Activated T-cell treated with anti-CD3 and anti-CD28 coated beads, Interleukin-2, amount 50 U/mL, for 72 hours (primary cell): Measurements from ENCODE around the gene SYT17. TPM values are rescaled to one million over a fixed set of nuclear protein-coding genes. Genes with fewer than 3 reads are reported as not detected.

Source experiments
- ATAC-seq, 2 donors: fragments of 150-1000 bp; cut with Tn5 transposase; replicated peaks in 1 of 2; 2 replicates each; pipeline ENCODE4 v1.10.0; 2021; ENCODE audit warnings: moderate library complexity in 2 of 2, mild to moderate bottlenecking in 1 of 2
- DNase-seq, 2 donors: peaks; one replicate each; pipeline ENCODE4 v3.0.0; 2021 to 2022; ENCODE audit warnings: mixed read lengths in 1 of 2
- H3K27ac Mint-ChIP-seq: one replicate; pipeline ENCODE4 v1.8.0; 2022; ENCODE audit warnings: mild to moderate bottlenecking, moderate library complexity, mixed read lengths
- H3K27me3 Mint-ChIP-seq: one replicate; pipeline ENCODE4 v1.8.0; 2022; ENCODE audit warnings: low read depth, mixed read lengths
- H3K36me3 Mint-ChIP-seq, 2 donors: one replicate each; pipeline ENCODE4 v1.8.0; 2022; ENCODE audit warnings: mixed read lengths in 2 of 2, mild to moderate bottlenecking in 1 of 2; ENCODE audit not compliant: insufficient read depth in 2 of 2
- H3K4me1 Mint-ChIP-seq: one replicate; pipeline ENCODE4 v1.8.0; 2022; ENCODE audit warnings: low read depth, mixed read lengths
- H3K4me3 Mint-ChIP-seq, 2 donors: one replicate each; pipeline ENCODE4 v1.8.0; 2022; ENCODE audit warnings: mild to moderate bottlenecking in 2 of 2, mixed read lengths in 2 of 2, moderate library complexity in 2 of 2
- H3K9me3 Mint-ChIP-seq, 2 donors: one replicate each; pipeline ENCODE4 v1.8.0; 2022; ENCODE audit warnings: mixed read lengths in 2 of 2
- total RNA-seq, 2 donors: library from RNA; stranded (reverse); gene quantifications; one replicate each; pipeline ENCODE4 v1.2.3, GENCODE V29; 2022

SYT17 gene
- under 1 TPM; 0.36 to 0.39 TPM for total RNA-seq

GRCh38 chr16:19167710-19168370, at the start of gene SYT17:
Gene SYT17, plus strand, starts transcription at chr16:19168240. Its CDS starts 407 bp downstream, at chr16:19168647.
- Mint-ChIP-seq H3K27me3 (peaks cover 16% of the 10 kb centered on the region), H3K27ac (no peak within 1 kb of the TSS), H3K9me3 (peaks cover 4% of the 10 kb centered on the region in 2 donors), H3K36me3 (peaks cover 3 to 4% of the 10 kb centered on the region in 2 donors), H3K4me3 (peak within 1 kb of the TSS in 1 of 2 donors; percentile 43), H3K4me1 (no peaks in the 10 kb centered on the region)
- ATAC-seq (peak; percentile 93 to 95), DNase-seq (peak; percentile 60 to 74)

- H3K27me3 Mint-ChIP-seq: no peaks in the 10 kb centered on the region
- H3K36me3 Mint-ChIP-seq: no peaks in the 10 kb centered on the region
- no peaks in the 10 kb centered on the region for H3K9me3 Mint-ChIP-seq
- peak overlapping the region; percentile 81 for H3K27ac Mint-ChIP-seq
- H3K4me1 Mint-ChIP-seq: peaks cover 31% of the 10 kb centered on the region
- peak overlapping the region; percentile 80 to 85 for H3K4me3 Mint-ChIP-seq
- DNase-seq (peak; percentile 40 to 46), ATAC-seq (peak; percentile 52 to 57)
Measured at GRCh38 chr16:19118938-19119431, 49.1 kb upstream of the SYT17 start.

GRCh38 chr16:19119564-19119963, 48.5 kb upstream of the SYT17 start:
- Mint-ChIP-seq H3K36me3 (no peaks in the 10 kb centered on the region), H3K27ac (peak overlapping the region; percentile 81), H3K4me1 (peaks cover 31% of the 10 kb centered on the region), H3K9me3 (no peaks in the 10 kb centered on the region), H3K4me3 (peak overlapping the region; percentile 29 to 85), H3K27me3 (no peaks in the 10 kb centered on the region)
- ATAC-seq: peak; percentile 62 to 75
- peak in 1 of 2 donors; percentile 28 for DNase-seq

- ATAC-seq (no peak), DNase-seq (no peak)
- H3K4me1 Mint-ChIP-seq: peaks cover 39% of the 10 kb centered on the region
- peaks cover under 1% of the 10 kb centered on the region for H3K27me3 Mint-ChIP-seq
- peaks cover 0 to 2% of the 10 kb centered on the region in 2 donors for H3K9me3 Mint-ChIP-seq
- H3K4me3 Mint-ChIP-seq: no peak overlapping the region
- H3K27ac Mint-ChIP-seq: no peak overlapping the region
- H3K36me3 Mint-ChIP-seq: peaks cover 0 to 2% of the 10 kb centered on the region in 2 donors
Measured at GRCh38 chr16:19123535-19124178, 44.4 kb upstream of the SYT17 start.

GRCh38 chr16:19126300-19126699, 41.7 kb upstream of the SYT17 start:
- ATAC-seq (no peak), DNase-seq (no peak)
- Mint-ChIP-seq H3K27me3 (peaks cover 5% of the 10 kb centered on the region), H3K27ac (no peak overlapping the region), H3K4me3 (no peak overlapping the region), H3K4me1 (peaks cover 43% of the 10 kb centered on the region), H3K9me3 (peaks cover 0 to 2% of the 10 kb centered on the region in 2 donors), H3K36me3 (peaks cover 0 to 2% of the 10 kb centered on the region in 2 donors)

GRCh38 chr16:19127205-19127604, 40.8 kb upstream of the SYT17 start:
- peak; percentile 72 to 86 for ATAC-seq
- Mint-ChIP-seq H3K4me3 (peak overlapping the region; percentile 60 to 61), H3K9me3 (peaks cover 0 to 2% of the 10 kb centered on the region in 2 donors), H3K4me1 (peaks cover 47% of the 10 kb centered on the region), H3K36me3 (peaks cover 0 to 2% of the 10 kb centered on the region in 2 donors), H3K27me3 (peaks cover 5% of the 10 kb centered on the region), H3K27ac (peak overlapping the region; percentile 81)
- DNase-seq: peak in 1 of 2 donors; percentile 34

- Mint-ChIP-seq H3K36me3 (peaks cover 0 to 2% of the 10 kb centered on the region in 2 donors), H3K4me3 (peak overlapping the region; percentile 60 to 61), H3K27me3 (peaks cover 5% of the 10 kb centered on the region), H3K9me3 (peaks cover 0 to 2% of the 10 kb centered on the region in 2 donors), H3K27ac (peak overlapping the region; percentile 81), H3K4me1 (peaks cover 47% of the 10 kb centered on the region)
- ATAC-seq (peak; percentile 67 to 71), DNase-seq (peak in 1 of 2 donors; percentile 17)
Measured at GRCh38 chr16:19127674-19128131, 40.3 kb upstream of the SYT17 start.

- ATAC-seq (no peak), DNase-seq (no peak)
- H3K36me3 Mint-ChIP-seq: peaks cover 0 to 2% of the 10 kb centered on the region in 2 donors
- H3K27me3 Mint-ChIP-seq: peaks cover 5% of the 10 kb centered on the region
- H3K4me3 Mint-ChIP-seq: peak overlapping the region in 1 of 2 donors; percentile 39
- H3K9me3 Mint-ChIP-seq: peaks cover 0 to 2% of the 10 kb centered on the region in 2 donors
- H3K4me1 Mint-ChIP-seq: peaks cover 47% of the 10 kb centered on the region
- no peak overlapping the region for H3K27ac Mint-ChIP-seq
Measured at GRCh38 chr16:19128454-19129200, 39.4 kb upstream of the SYT17 start.

GRCh38 chr16:19130385-19130784, 37.7 kb upstream of the SYT17 start:
- ATAC-seq (no peak), DNase-seq (no peak)
- no peaks in the 10 kb centered on the region for H3K9me3 Mint-ChIP-seq
- H3K27me3 Mint-ChIP-seq: peaks cover 5% of the 10 kb centered on the region
- no peaks in the 10 kb centered on the region for H3K36me3 Mint-ChIP-seq
- peak overlapping the region; percentile 69 to 73 for H3K4me3 Mint-ChIP-seq
- peaks cover 47% of the 10 kb centered on the region for H3K4me1 Mint-ChIP-seq
- H3K27ac Mint-ChIP-seq: no peak overlapping the region

- Mint-ChIP-seq H3K4me1 (peaks cover 47% of the 10 kb centered on the region), H3K27ac (peak overlapping the region; percentile 53), H3K27me3 (peaks cover 5% of the 10 kb centered on the region), H3K4me3 (peak overlapping the region; percentile 69 to 73), H3K36me3 (no peaks in the 10 kb centered on the region), H3K9me3 (no peaks in the 10 kb centered on the region)
- DNase-seq (no peak), ATAC-seq (peak; percentile 33 to 36)
Measured at GRCh38 chr16:19130852-19131824, 36.9 kb upstream of the SYT17 start.

- H3K4me1 Mint-ChIP-seq: peaks cover 46% of the 10 kb centered on the region
- ATAC-seq: no peak
- DNase-seq: no peak
- H3K9me3 Mint-ChIP-seq: no peaks in the 10 kb centered on the region
- H3K36me3 Mint-ChIP-seq: no peaks in the 10 kb centered on the region
- H3K4me3 Mint-ChIP-seq: no peak overlapping the region
- no peak overlapping the region for H3K27ac Mint-ChIP-seq
- H3K27me3 Mint-ChIP-seq: peaks cover 5% of the 10 kb centered on the region
Measured at GRCh38 chr16:19131825-19132218, 36.2 kb upstream of the SYT17 start.

- H3K4me3 Mint-ChIP-seq: no peak overlapping the region
- no peaks in the 10 kb centered on the region for H3K36me3 Mint-ChIP-seq
- no peaks in the 10 kb centered on the region for H3K9me3 Mint-ChIP-seq
- no peak overlapping the region for H3K27ac Mint-ChIP-seq
- ATAC-seq: no peak
- H3K27me3 Mint-ChIP-seq: peaks cover 5% of the 10 kb centered on the region
- peaks cover 41% of the 10 kb centered on the region for H3K4me1 Mint-ChIP-seq
- no peak for DNase-seq
Measured at GRCh38 chr16:19132255-19132654, 35.8 kb upstream of the SYT17 start.
